ENCODE results near the gene FMNL2. TPM values are rescaled to one million over a fixed set of nuclear protein-coding genes. Genes with fewer than 3 reads are reported as not detected.
A peak's percentile ranks its signal among the peaks of the same experiment; 100 is the strongest.

The FMNL2 gene
- total and polyA plus RNA-seq, 2 experiments from 2014 or later, result 16.5 to 45.4 TPM

DNA sequence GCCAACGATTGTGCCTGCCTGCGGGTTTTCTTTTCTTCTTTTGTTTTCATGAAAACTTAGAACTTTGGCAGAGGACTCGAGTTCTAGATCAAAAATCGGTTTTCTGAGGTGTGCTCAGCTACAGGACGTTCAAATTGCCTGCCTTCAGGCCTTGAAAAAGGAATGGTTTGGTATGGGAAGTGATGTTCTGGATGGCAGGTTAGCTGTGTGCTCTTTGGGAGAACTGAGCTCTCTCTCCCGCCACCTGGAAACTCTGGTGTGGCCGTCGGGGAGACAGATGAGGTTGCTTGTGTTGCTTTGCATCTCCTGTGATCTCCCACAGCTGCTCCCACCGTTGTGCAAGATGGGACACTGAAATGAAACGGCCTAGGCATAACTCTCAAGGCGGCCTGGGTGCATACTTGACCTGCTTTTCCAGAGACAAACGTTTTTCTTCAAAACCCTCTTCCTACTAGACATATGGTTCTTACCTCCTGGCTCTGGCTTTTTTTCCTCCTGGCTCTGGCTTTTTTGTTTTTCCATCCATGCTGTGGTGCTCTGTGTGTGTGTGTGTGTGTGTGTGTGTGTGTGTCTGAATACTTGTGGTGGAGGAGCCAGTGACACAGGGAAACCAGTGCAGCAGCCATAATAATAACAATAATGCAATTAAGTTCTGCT lies 2.0 kb downstream of the FMNL2 start:
- peak overlapping the region; percentile 63 for H2AFZ ChIP-seq

More for the DNA sequence above, 2.0 kb downstream of the FMNL2 start:
- H3K36me3 ChIP-seq (ENCODE audit: insufficient read depth), result no peaks in the 10 kb centered on the region
- no peak overlapping the region for H3K27ac Mint-ChIP-seq
- H3K4me1 Mint-ChIP-seq, result peaks cover 42% of the 10 kb centered on the region
- peak; percentile 46 for DNase-seq (ENCODE audit: low spot score)
- H3K79me2 ChIP-seq (replicated peaks; ENCODE audit: insufficient read depth), result peaks cover 59% of the 10 kb centered on the region
- peak overlapping the region; percentile 90 for H3K4me3 Mint-ChIP-seq
- peak overlapping the region; percentile 82 for H3K4me2 ChIP-seq
- H3F3A ChIP-seq (replicated peaks; ENCODE audit: low read depth), result no peaks in the 10 kb centered on the region
- ATAC-seq, result peak; percentile 4
- no peaks in the 10 kb centered on the region for H3K9me2 ChIP-seq (ENCODE audit: insufficient read depth)
- H3K4me1 ChIP-seq (ENCODE audit: insufficient read depth), result peaks cover 37% of the 10 kb centered on the region
- peaks cover 4% of the 10 kb centered on the region; the same call in 1 of the 2 replicates for H3K27me3 ChIP-seq (ENCODE audit: insufficient read depth)
- peaks cover 9% of the 10 kb centered on the region for H3K27me3 Mint-ChIP-seq (ENCODE audit: insufficient read depth, low read depth, poor library complexity)
- peaks cover 50% of the 10 kb centered on the region for H4K20me1 ChIP-seq (replicated peaks; ENCODE audit: insufficient read depth)
- peak overlapping the region; percentile 69 for H3K4me3 ChIP-seq
- no peak for TF ChIP-seq EZH2 (IDR thresholded peaks at IDR 0.05; ENCODE audit: low read depth, unreplicated experiment)
- no peak for TF ChIP-seq POLR2AphosphoS5 (IDR thresholded peaks at IDR 0.05; ENCODE audit: low read depth)
- TF ChIP-seq ZNF331 (CRISPR knock-in tag; IDR thresholded peaks at IDR 0.05; ENCODE audit: low read depth), result no peak
- TF ChIP-seq JUNB (IDR thresholded peaks at IDR 0.05; ENCODE audit: unreplicated experiment), result no peak
- TF ChIP-seq, protein P1, sequence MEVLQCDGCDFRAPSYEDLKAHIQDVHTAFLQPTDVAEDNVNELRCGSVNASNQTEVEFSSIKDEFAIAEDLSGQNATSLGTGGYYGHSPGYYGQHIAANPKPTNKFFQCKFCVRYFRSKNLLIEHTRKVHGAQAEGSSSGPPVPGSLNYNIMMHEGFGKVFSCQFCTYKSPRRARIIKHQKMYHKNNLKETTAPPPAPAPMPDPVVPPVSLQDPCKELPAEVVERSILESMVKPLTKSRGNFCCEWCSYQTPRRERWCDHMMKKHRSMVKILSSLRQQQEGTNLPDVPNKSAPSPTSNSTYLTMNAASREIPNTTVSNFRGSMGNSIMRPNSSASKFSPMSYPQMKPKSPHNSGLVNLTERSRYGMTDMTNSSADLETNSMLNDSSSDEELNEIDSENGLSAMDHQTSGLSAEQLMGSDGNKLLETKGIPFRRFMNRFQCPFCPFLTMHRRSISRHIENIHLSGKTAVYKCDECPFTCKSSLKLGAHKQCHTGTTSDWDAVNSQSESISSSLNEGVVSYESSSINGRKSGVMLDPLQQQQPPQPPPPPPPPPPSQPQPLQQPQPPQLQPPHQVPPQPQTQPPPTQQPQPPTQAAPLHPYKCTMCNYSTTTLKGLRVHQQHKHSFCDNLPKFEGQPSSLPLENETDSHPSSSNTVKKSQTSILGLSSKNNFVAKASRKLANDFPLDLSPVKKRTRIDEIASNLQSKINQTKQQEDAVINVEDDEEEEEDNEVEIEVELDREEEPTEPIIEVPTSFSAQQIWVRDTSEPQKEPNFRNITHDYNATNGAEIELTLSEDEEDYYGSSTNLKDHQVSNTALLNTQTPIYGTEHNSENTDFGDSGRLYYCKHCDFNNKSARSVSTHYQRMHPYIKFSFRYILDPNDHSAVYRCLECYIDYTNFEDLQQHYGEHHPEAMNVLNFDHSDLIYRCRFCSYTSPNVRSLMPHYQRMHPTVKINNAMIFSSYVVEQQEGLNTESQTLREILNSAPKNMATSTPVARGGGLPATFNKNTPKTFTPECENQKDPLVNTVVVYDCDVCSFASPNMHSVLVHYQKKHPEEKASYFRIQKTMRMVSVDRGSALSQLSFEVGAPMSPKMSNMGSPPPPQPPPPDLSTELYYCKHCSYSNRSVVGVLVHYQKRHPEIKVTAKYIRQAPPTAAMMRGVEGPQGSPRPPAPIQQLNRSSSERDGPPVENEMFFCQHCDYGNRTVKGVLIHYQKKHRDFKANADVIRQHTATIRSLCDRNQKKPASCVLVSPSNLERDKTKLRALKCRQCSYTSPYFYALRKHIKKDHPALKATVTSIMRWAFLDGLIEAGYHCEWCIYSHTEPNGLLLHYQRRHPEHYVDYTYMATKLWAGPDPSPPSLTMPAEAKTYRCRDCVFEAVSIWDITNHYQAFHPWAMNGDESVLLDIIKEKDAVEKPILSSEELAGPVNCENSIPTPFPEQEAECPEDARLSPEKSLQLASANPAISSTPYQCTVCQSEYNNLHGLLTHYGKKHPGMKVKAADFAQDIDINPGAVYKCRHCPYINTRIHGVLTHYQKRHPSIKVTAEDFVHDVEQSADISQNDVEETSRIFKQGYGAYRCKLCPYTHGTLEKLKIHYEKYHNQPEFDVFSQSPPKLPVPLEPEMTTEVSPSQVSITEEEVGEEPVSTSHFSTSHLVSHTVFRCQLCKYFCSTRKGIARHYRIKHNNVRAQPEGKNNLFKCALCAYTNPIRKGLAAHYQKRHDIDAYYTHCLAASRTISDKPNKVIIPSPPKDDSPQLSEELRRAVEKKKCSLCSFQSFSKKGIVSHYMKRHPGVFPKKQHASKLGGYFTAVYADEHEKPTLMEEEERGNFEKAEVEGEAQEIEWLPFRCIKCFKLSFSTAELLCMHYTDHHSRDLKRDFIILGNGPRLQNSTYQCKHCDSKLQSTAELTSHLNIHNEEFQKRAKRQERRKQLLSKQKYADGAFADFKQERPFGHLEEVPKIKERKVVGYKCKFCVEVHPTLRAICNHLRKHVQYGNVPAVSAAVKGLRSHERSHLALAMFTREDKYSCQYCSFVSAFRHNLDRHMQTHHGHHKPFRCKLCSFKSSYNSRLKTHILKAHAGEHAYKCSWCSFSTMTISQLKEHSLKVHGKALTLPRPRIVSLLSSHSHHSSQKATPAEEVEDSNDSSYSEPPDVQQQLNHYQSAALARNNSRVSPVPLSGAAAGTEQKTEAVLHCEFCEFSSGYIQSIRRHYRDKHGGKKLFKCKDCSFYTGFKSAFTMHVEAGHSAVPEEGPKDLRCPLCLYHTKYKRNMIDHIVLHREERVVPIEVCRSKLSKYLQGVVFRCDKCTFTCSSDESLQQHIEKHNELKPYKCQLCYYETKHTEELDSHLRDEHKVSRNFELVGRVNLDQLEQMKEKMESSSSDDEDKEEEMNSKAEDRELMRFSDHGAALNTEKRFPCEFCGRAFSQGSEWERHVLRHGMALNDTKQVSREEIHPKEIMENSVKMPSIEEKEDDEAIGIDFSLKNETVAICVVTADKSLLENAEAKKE (CRISPR knock-in tag; IDR thresholded peaks at IDR 0.05), result no peak
- no peaks in the 10 kb centered on the region for H3K36me3 Mint-ChIP-seq (ENCODE audit: low read depth)
- H3K9me3 Mint-ChIP-seq, result no peaks in the 10 kb centered on the region
- no peak overlapping the region for H3K27ac ChIP-seq (ENCODE audit: low read depth)
